ENCODE measurements around the gene NPTX1.

DNA sequence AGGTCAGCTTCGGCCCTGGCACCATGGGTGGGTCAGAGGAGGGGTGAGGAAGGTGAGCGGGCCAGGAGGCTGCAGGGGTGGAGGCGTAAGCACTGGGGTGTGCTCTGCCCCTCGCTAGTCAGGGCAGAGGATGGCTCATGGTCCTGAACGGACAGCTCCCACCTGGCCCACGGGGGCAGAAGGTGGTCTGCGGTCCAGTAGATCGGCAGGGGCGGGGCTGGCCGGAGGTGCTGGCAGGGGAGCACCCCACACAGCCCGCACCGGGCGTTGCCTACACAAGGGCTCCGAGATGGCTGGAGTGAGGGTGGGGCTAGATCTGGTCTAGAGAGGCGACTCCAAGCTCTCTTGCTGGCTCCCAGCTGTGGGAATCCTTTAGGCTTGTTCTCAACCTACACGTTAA, 8.2 kb downstream of the NPTX1 start:
- no peak for TF ChIP-seq POLR2AphosphoS5 (IDR thresholded peaks at IDR 0.05; ENCODE audit: low read depth, low read length)
- TF ChIP-seq TAF1 (IDR thresholded peaks at IDR 0.05; ENCODE audit: borderline replicate concordance, low read depth, low read length) = no peak

Measured in GM12892 (cell line).